Measurements from ENCODE around the gene GREM1. TPM values are rescaled to one million over a fixed set of nuclear protein-coding genes. Genes with fewer than 3 reads are reported as not detected.

The GREM1 gene
- total and polyA plus RNA-seq, 12 donors: 0.03 to 0.37 (median 0.19) TPM; not detected in 3

DNA sequence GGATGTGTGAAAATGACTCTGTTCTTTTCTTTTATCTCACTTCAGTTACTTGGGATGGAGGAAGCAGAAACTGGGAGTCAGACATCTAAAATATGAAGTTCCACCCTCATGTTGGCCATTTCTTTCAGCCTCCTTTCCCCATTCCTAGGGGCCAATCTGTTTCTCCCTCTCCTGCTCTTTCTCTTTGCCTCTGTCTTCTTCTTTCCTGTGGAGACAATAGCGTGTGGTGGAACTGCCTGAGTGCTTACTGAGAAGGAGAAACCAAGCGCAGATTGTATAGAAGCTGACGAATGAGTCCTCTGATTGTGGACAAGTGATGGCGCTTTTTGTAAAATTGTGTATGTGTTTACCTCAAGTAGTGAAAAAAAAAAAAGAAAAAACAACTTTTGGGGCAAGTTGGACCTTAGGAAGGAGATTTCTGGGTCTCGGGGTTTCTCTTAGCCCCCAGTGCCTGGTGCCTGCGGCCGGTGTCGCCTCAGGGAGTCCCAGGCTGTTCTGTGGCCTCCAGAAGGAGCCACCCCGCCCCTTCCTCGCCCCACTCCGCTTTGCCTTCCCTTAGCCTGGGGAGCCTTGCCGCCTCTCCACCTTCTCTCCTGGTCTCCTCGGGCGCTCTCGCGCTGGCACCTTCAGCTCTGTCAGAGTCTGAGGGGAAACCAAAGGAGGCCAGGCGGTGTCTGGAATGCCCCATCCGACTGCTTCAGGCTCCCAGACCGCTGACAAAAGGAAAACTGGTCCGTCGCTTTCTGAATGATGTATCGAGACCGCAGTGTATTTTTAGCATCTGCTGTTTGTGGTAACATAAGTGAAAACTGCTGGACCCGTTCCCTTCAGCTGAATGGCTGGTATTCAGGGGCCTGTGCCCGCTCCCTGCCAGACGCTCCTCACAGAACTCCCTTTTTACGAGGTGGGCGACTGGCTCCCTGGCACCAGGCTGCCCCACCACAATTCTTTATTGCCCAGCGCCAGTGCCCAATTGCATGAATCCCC, 46.2 kb upstream of the GREM1 start:
- TF ChIP-seq CTCF (IDR thresholded peaks at IDR 0.05): no peak
- H3K27me3 ChIP-seq: no peaks in the 10 kb centered on the region
- WGBS, 2 donors: 89 to 91% methylated on average over 29 of the region's 29 CpGs
- H3K4me3 ChIP-seq: no peak overlapping the region
- H3K36me3 ChIP-seq: no peaks in the 10 kb centered on the region
- no peak for ATAC-seq
- no peak overlapping the region for H3K27ac ChIP-seq
- DNase-seq: no peak
- no peaks in the 10 kb centered on the region for H3K9me3 ChIP-seq
- intact Hi-C loops (cut with DNase I): loop anchor here in 1 of 10 donors (10.0 kb wide), 1 partner anchor 163 kb away; no protein-coding TSS in a partner anchor
- H3K4me1 ChIP-seq: peaks cover 0 to 5% (median 0%) of the 10 kb centered on the region in 9 donors

DNA sequence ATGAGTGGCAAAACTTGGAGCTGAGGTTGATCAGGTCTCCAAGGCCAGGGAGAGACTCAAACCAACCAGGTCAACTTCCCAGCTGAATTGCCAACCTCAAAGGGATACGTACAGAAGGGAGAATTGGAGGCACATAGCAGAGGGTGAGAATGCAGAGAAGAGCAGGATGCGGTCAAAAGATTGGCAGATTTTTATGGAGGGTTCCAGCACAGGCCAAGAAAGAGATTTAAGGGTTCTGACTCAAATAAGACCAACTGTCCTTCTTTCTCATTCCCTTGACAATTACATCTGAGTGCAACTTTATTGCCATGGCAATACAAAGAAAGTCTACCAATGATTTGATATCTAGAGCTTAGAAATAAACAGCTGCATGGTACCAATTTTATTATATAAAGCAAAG, 43.1 kb upstream of the GREM1 start:
- H3K27ac ChIP-seq: no peak overlapping the region

DNA sequence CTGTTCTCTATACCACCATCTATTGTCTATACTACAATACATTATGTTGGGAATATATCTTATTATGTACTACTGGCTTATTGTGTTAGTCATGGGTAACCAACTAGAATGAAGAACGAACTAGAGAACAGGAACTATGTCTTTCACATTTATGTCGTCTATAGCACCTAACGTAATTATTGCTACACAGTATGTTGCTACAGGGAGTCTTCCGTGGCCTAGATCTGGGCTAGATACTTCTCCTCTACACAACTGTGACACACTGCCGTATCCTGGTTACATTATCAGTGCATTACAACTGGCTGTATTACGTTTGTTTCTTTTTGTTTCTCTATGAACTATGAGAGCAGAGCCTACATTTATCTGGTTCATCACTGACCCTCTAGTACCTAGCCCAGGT, 42.3 kb upstream of the GREM1 start:
- no peak for TF ChIP-seq CTCF (IDR thresholded peaks at IDR 0.05)
- ATAC-seq: no peak
- Histone ChIP-seq H3K4me3 (no peak overlapping the region), H3K9me3 (no peaks in the 10 kb centered on the region), H3K36me3 (no peaks in the 10 kb centered on the region), H3K4me1 (peaks cover 0 to 5% (median 0%) of the 10 kb centered on the region in 9 donors), H3K27ac (no peak overlapping the region), H3K27me3 (peaks cover 0 to 4% (median 0%) of the 10 kb centered on the region in 7 donors)
- WGBS, 2 donors: 70 to 84% methylated on average over 6 of the region's 6 CpGs
- DNase-seq: no peak
- intact Hi-C loops (cut with DNase I): loop anchor here in 1 of 10 donors (10.0 kb wide), 1 partner anchor 159 kb away; no protein-coding TSS in a partner anchor

More for the DNA sequence above, 43.1 kb upstream of the GREM1 start:
- Histone ChIP-seq H3K27me3 (peaks cover 0 to 4% (median 0%) of the 10 kb centered on the region in 7 donors), H3K36me3 (no peaks in the 10 kb centered on the region), H3K4me1 (peaks cover 0 to 5% (median 0%) of the 10 kb centered on the region in 9 donors), H3K9me3 (no peaks in the 10 kb centered on the region), H3K4me3 (no peak overlapping the region)
- WGBS, 2 donors: 86 to 94% methylated on average over 2 of the region's 2 CpGs
- TF ChIP-seq CTCF (IDR thresholded peaks at IDR 0.05): no peak
- DNase-seq (no peak), ATAC-seq (no peak)
- intact Hi-C loops (cut with DNase I): loop anchor here in 1 of 10 donors (10.0 kb wide), 1 partner anchor 160 kb away; no protein-coding TSS in a partner anchor

GRCh38 chr15:32676169-32676568, 41.6 kb upstream of the GREM1 start:
- Histone ChIP-seq H3K27me3 (peaks cover 0 to 4% (median 0%) of the 10 kb centered on the region in 7 donors), H3K9me3 (no peaks in the 10 kb centered on the region), H3K27ac (no peak overlapping the region), H3K4me1 (peaks cover 0 to 5% (median 0%) of the 10 kb centered on the region in 9 donors), H3K36me3 (no peaks in the 10 kb centered on the region), H3K4me3 (no peak overlapping the region)
- no peak for DNase-seq
- WGBS, 2 donors: 72 to 81% methylated on average over 2 of the region's 2 CpGs
- intact Hi-C loops (cut with DNase I): loop anchor here in 1 of 10 donors (10.0 kb wide), 1 partner anchor 159 kb away; no protein-coding TSS in a partner anchor
- TF ChIP-seq CTCF (IDR thresholded peaks at IDR 0.05): no peak
- ATAC-seq: no peak
